ENCODE data around the gene GPC5. TPM values are rescaled to one million over a fixed set of nuclear protein-coding genes. Genes with fewer than 3 reads are reported as not detected.
"Not testable (repeated sequence)": the region's sequence is repeated elsewhere in the genome, so short reads cannot be mapped to it uniquely, and the experiment has no call there.

GPC5 gene
- total and polyA plus RNA-seq, 2 donors, result 0.06 to 5.0 TPM

GRCh38 chr13:92695827-92696226 is 1297.4 kb downstream of the GPC5 start:
- 88% methylated on average over 4 of the region's 4 CpGs for WGBS
- DNase-seq (ENCODE audit: extremely low spot score); H3K36me3 ChIP-seq (ENCODE audit: insufficient read depth); H3K27ac ChIP-seq (ENCODE audit: low read depth); H3K4me3 ChIP-seq (ENCODE audit: low read depth, low read length); H3K4me1 ChIP-seq (ENCODE audit: insufficient read depth): not testable (repeated sequence)

GRCh38 chr13:92716749-92717148 is 1318.3 kb downstream of the GPC5 start:
- no peaks in the 10 kb centered on the region for H3K36me3 ChIP-seq (ENCODE audit: insufficient read depth)
- no peak overlapping the region for H3K4me3 ChIP-seq (ENCODE audit: low read depth, low read length)
- WGBS, result 19% methylated on average over 6 of the region's 6 CpGs
- H3K4me1 ChIP-seq (ENCODE audit: insufficient read depth), result no peaks in the 10 kb centered on the region
- H3K27ac ChIP-seq (ENCODE audit: low read depth), result no peak overlapping the region
- no peak for DNase-seq (ENCODE audit: extremely low spot score)

GRCh38 chr13:92717857-92718256 is 1319.4 kb downstream of the GPC5 start:
- DNase-seq (ENCODE audit: extremely low spot score), result no peak
- H3K4me3 ChIP-seq (ENCODE audit: low read depth, low read length), result no peak overlapping the region
- no peaks in the 10 kb centered on the region for H3K4me1 ChIP-seq (ENCODE audit: insufficient read depth)
- 94% methylated on average over 2 of the region's 2 CpGs for WGBS
- no peak overlapping the region for H3K27ac ChIP-seq (ENCODE audit: low read depth)
- no peaks in the 10 kb centered on the region for H3K36me3 ChIP-seq (ENCODE audit: insufficient read depth)

GRCh38 chr13:92719868-92720267 is 1321.4 kb downstream of the GPC5 start:
- Histone ChIP-seq H3K27ac (ENCODE audit: low read depth) (no peak overlapping the region), H3K4me3 (ENCODE audit: low read depth, low read length) (no peak overlapping the region)
- DNase-seq (ENCODE audit: extremely low spot score), result no peak

GRCh38 chr13:92721620-92722019 is 1323.2 kb downstream of the GPC5 start:
- Histone ChIP-seq H3K4me1 (ENCODE audit: insufficient read depth) (no peaks in the 10 kb centered on the region), H3K4me3 (ENCODE audit: low read depth, low read length) (no peak overlapping the region), H3K27ac (ENCODE audit: low read depth) (no peak overlapping the region), H3K36me3 (ENCODE audit: insufficient read depth) (no peaks in the 10 kb centered on the region)
- no peak for DNase-seq (ENCODE audit: extremely low spot score)

More at GRCh38 chr13:92719868-92720267, 1321.4 kb downstream of the GPC5 start:
- Histone ChIP-seq H3K4me1 (ENCODE audit: insufficient read depth) (no peaks in the 10 kb centered on the region), H3K36me3 (ENCODE audit: insufficient read depth) (no peaks in the 10 kb centered on the region)

GRCh38 chr13:92727118-92727517 is 1328.7 kb downstream of the GPC5 start:
- Histone ChIP-seq H3K4me3 (ENCODE audit: low read depth, low read length) (no peak overlapping the region), H3K27ac (ENCODE audit: low read depth) (no peak overlapping the region), H3K36me3 (ENCODE audit: insufficient read depth) (no peaks in the 10 kb centered on the region), H3K4me1 (ENCODE audit: insufficient read depth) (no peaks in the 10 kb centered on the region)
- WGBS, result 42% methylated on average over 3 of the region's 3 CpGs
- DNase-seq (ENCODE audit: extremely low spot score), result no peak

GRCh38 chr13:92734068-92734467 is 1335.6 kb downstream of the GPC5 start:
- Histone ChIP-seq H3K4me1 (ENCODE audit: insufficient read depth) (no peaks in the 10 kb centered on the region), H3K36me3 (ENCODE audit: insufficient read depth) (no peaks in the 10 kb centered on the region), H3K4me3 (ENCODE audit: low read depth, low read length) (no peak overlapping the region), H3K27ac (ENCODE audit: low read depth) (no peak overlapping the region)
- DNase-seq (ENCODE audit: extremely low spot score), result no peak
- WGBS, result 58% methylated on average over 1 of the region's 1 CpG

- 90% methylated on average over 1 of the region's 1 CpG for WGBS
- Histone ChIP-seq H3K36me3 (ENCODE audit: insufficient read depth) (no peaks in the 10 kb centered on the region), H3K27ac (ENCODE audit: low read depth) (no peak overlapping the region), H3K4me1 (ENCODE audit: insufficient read depth) (no peaks in the 10 kb centered on the region), H3K4me3 (ENCODE audit: low read depth, low read length) (no peak overlapping the region)
- no peak for DNase-seq (ENCODE audit: extremely low spot score)
These were observed 1336.1 kb downstream of the GPC5 start for GRCh38 chr13:92734545-92734944.

GRCh38 chr13:92735909-92736308 is 1337.5 kb downstream of the GPC5 start:
- H3K36me3 ChIP-seq (ENCODE audit: insufficient read depth), result no peaks in the 10 kb centered on the region
- H3K27ac ChIP-seq (ENCODE audit: low read depth), result no peak overlapping the region
- no peaks in the 10 kb centered on the region for H3K4me1 ChIP-seq (ENCODE audit: insufficient read depth)
- DNase-seq (ENCODE audit: extremely low spot score), result no peak
- 92% methylated on average over 1 of the region's 1 CpG for WGBS
- H3K4me3 ChIP-seq (ENCODE audit: low read depth, low read length), result no peak overlapping the region

GRCh38 chr13:92739306-92739818 is 1340.9 kb downstream of the GPC5 start:
- 59% methylated on average over 2 of the region's 2 CpGs for WGBS
- no peaks in the 10 kb centered on the region for H3K36me3 ChIP-seq (ENCODE audit: insufficient read depth)
- H3K27ac ChIP-seq (ENCODE audit: low read depth), result no peak overlapping the region
- H3K4me1 ChIP-seq (ENCODE audit: insufficient read depth), result no peaks in the 10 kb centered on the region
- H3K4me3 ChIP-seq (ENCODE audit: low read depth, low read length), result no peak overlapping the region
- DNase-seq (ENCODE audit: extremely low spot score), result no peak

- H3K27ac ChIP-seq (ENCODE audit: low read depth), result no peak overlapping the region
- H3K4me3 ChIP-seq (ENCODE audit: low read depth, low read length), result no peak overlapping the region
- H3K4me1 ChIP-seq (ENCODE audit: insufficient read depth), result no peaks in the 10 kb centered on the region
- 99% methylated on average over 1 of the region's 1 CpG for WGBS
- H3K36me3 ChIP-seq (ENCODE audit: insufficient read depth), result no peaks in the 10 kb centered on the region
- DNase-seq (ENCODE audit: extremely low spot score), result no peak
These were observed 1345.6 kb downstream of the GPC5 start for GRCh38 chr13:92743992-92744391.

GRCh38 chr13:92745258-92745657 is 1346.8 kb downstream of the GPC5 start:
- Histone ChIP-seq H3K4me3 (ENCODE audit: low read depth, low read length) (no peak overlapping the region), H3K36me3 (ENCODE audit: insufficient read depth) (no peaks in the 10 kb centered on the region), H3K27ac (ENCODE audit: low read depth) (no peak overlapping the region), H3K4me1 (ENCODE audit: insufficient read depth) (no peaks in the 10 kb centered on the region)
- DNase-seq (ENCODE audit: extremely low spot score), result no peak

GRCh38 chr13:92752705-92753104 is 1354.3 kb downstream of the GPC5 start:
- not testable (repeated sequence) for H3K27ac ChIP-seq (ENCODE audit: low read depth); H3K36me3 ChIP-seq (ENCODE audit: insufficient read depth); DNase-seq (ENCODE audit: extremely low spot score); H3K4me1 ChIP-seq (ENCODE audit: insufficient read depth); H3K4me3 ChIP-seq (ENCODE audit: low read depth, low read length)
- WGBS, result 85% methylated on average over 12 of the region's 12 CpGs

- H3K4me1 ChIP-seq (ENCODE audit: insufficient read depth), result no peaks in the 10 kb centered on the region
- no peak overlapping the region for H3K27ac ChIP-seq (ENCODE audit: low read depth)
- H3K4me3 ChIP-seq (ENCODE audit: low read depth, low read length), result no peak overlapping the region
- no peaks in the 10 kb centered on the region for H3K36me3 ChIP-seq (ENCODE audit: insufficient read depth)
- 70% methylated on average over 1 of the region's 1 CpG for WGBS
- no peak for DNase-seq (ENCODE audit: extremely low spot score)
These were observed 1363.3 kb downstream of the GPC5 start for GRCh38 chr13:92761710-92762109.

GRCh38 chr13:92767468-92767867 is 1369.0 kb downstream of the GPC5 start:
- Histone ChIP-seq H3K4me3 (ENCODE audit: low read depth, low read length) (no peak overlapping the region), H3K4me1 (ENCODE audit: insufficient read depth) (no peaks in the 10 kb centered on the region), H3K36me3 (ENCODE audit: insufficient read depth) (no peaks in the 10 kb centered on the region), H3K27ac (ENCODE audit: low read depth) (no peak overlapping the region)
- no peak for DNase-seq (ENCODE audit: extremely low spot score)
- WGBS, result 92% methylated on average over 3 of the region's 3 CpGs
